CD4-positive, alpha-beta T cell treated with Interleukin-10 for 1 hour (primary cell): ENCODE data around the gene MYOT.
"Not testable (repeated sequence)": the region's sequence is repeated elsewhere in the genome, so short reads cannot be mapped to it uniquely, and the experiment has no call there.

ENCODE experiments used
- DNase-seq: peaks from one replicate; pipeline ENCODE4 v3.0.0-alpha.2; 2020

The MYOT gene, protein sequence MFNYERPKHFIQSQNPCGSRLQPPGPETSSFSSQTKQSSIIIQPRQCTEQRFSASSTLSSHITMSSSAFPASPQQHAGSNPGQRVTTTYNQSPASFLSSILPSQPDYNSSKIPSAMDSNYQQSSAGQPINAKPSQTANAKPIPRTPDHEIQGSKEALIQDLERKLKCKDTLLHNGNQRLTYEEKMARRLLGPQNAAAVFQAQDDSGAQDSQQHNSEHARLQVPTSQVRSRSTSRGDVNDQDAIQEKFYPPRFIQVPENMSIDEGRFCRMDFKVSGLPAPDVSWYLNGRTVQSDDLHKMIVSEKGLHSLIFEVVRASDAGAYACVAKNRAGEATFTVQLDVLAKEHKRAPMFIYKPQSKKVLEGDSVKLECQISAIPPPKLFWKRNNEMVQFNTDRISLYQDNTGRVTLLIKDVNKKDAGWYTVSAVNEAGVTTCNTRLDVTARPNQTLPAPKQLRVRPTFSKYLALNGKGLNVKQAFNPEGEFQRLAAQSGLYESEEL

DNA sequence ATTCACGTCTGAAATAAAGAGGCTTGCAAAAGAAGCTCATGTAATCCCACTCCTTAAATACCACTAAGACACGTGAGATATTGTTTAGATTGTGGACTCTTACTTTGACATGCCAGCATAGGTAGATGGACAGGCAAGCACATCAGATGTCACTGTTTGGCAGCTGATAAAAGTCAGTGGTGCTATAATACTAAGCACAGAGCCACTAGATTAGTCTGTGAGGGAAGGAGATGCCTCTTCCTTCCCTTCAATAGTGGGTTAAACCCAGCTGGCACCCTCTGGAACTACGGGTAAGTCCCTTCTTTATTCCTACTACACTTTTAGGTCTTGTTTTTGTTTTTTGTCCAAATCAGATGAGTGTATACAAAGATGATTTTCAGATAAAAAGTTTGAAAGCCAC, at the start of gene MYOT:
TSS of gene MYOT (plus strand) at position 197 of the 400 bp plus-strand sequence. CDS start 2,792 bp downstream, outside the sequence.
- DNase-seq = no peak

DNA sequence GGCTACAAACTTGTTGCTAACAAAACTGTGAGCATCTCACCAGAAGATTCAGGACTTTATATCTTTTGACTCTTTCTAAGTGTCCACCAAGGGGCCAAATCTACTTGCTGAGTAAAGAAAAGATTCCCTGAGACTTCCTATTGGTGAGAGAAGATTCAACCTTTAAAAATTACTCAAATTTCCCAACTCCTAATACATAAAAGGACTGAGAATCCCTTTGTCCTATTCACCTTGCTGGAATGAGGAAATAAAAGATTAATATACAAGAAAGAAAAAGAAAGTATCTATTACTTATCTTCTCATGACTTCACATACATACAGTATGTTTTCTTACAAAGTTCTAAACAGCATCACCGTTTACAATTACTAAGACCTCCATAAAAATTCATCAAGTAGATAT, 47.9 kb upstream of the MYOT start:
- DNase-seq = no peak

DNA sequence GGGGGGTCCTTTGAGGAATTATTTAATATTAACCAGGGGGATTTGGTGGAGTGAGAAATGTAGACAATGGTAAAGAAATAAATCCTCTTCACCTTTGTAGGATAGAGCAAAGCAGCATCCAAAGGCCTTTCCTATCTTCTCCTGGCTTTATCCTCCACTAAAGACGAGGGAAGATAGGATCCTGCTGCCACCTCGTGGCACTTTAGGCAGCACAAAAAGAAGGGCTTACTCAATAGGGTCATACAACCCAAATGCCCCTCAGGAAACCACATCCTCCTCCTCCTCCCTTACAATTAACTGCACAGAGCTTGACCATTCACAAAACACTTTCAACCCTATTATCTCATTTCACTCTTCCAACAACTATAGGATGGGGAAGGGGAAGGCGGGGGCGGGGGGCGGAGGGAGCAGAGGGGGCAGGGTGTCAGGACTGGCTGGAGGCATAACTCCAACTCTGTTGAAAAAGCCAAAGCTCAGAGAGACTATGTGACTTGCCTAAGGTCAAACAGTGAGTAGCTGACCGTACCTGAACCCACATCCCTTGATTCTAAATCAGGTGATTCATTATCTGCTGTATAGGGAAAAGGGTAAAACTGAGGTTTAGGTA, 45.4 kb upstream of the MYOT start:
- DNase-seq = no peak

DNA sequence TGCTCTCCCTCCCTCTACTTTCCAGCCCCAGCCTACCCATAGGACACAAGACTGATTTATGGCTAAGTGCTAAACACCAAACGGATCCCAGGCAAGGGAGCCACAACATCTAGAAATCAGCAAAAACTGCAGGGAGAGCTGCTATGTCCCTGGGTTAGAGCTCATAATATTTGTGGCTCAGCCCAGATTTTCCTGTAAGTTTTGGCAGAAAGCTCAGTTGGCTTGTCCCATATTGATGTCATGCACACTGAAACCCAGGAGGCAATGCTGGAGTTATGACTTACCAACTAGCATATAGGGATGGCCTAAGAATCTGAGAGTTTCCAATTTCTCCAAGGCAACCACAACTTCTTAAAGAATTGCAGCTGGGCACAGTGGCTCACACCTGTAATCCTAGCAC, 44.7 kb upstream of the MYOT start:
- DNase-seq = no peak

DNA sequence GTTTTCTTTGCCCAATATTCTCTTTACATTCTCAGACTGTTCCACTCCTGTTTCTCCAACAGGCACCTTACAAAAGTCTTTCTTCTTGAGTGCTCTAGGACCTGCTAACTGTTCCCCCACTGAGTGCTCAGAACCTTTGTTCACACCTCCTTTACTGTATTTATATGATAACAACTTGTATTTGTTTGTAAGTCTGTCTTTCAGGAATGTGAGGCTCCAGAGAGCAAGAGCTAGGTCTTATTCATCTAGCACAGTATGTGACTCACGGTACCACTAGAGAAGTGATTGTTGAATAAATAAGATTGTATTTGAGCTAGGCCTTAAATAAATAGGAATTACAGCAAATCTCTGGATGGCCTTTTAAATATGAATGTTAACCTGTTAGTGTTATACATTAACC, 42.5 kb upstream of the MYOT start:
- no peak for DNase-seq

DNA sequence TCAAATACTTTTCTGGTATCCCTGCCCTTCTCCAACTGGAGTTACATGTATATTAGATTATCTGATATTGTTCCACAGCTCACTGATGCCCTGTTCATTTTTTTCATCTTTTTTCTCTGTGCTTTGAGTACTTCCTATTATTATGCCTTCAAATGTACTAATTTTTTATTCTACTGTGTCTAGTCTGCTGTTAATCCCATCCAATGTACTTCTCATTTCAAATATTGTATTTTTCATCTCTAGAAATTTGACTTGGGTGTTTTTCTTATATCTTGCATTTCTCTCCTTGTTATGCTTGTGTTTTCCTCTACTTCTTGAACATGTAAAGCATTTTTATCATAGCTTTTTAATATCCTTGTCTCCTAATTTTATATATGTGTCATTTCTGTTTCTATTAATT, 41.6 kb upstream of the MYOT start:
- no peak for DNase-seq

DNA sequence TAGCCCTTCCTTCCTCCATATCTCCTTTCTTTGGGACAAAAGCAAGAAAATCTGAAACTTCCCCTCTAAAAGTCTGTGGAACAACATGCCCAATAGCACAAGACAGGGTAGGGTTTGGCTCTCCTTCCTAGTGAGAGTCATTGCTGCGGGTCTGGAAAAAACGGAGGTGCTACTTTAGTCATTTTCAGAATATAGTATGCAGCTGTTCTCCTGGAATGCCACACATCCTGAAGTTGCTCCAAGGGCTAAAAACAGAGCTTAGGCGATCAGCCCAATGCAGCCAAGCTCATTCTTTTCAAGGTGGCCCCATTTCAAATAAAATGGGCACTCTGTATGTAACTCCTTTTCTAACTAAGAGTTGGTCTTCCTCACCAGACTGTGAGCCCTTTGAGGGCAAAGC, 39.5 kb upstream of the MYOT start:
- DNase-seq = no peak

DNA sequence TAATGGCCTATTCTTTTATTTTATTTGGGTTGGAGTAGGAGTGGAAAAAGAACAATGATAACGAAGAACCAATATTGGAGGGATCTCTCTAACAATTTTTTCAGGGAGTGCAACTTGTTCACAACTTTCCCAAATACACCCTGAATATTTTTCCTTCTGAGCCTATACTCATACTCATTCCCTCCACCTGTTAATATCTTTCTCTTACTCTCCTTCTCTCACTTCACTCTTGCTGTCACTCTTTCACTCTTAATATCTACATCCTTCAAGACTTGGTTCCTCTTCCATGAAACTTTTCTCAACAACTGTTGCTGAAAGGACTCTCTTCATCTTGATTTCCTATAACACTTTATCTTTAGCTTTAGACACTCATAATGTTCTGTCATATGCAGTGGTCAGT, 39.0 kb upstream of the MYOT start:
- DNase-seq = no peak

DNA sequence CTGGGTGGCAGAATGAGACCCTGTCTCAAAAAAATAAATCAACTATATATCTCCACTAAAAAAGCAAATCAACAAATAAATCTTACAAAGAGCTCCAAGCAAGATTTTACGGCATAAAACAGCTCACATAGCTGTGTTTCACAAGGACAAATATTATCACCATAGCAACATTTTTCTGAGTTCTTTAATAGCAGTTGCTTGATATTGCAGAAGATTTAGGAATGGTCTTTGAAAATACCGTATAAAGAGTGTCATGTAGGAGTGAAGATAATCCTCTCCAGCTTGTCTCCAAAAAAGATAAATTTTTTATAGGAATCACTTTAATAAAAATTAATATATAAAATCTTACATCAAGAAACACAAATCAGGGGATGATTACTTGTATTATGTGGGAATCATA, 36.6 kb upstream of the MYOT start:
- DNase-seq = no peak

DNA sequence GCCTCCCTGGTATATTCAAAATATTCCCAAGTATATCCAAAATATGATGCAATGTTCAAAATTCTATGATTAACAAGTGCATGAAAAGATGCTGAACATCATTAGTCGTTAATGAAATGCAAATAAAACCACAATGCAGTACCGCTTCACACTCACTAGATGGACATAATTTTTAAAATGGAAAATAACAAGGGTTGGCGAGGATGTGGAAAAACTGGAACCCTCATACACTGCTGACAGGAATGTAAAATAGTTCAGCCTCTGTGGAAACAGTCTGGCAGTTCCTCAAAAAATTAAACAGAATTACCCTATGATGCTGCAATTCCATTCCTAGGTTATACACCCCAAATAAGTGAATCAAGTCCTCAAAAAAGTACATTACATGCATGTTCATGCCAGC, 36.1 kb upstream of the MYOT start:
- no peak for DNase-seq

DNA sequence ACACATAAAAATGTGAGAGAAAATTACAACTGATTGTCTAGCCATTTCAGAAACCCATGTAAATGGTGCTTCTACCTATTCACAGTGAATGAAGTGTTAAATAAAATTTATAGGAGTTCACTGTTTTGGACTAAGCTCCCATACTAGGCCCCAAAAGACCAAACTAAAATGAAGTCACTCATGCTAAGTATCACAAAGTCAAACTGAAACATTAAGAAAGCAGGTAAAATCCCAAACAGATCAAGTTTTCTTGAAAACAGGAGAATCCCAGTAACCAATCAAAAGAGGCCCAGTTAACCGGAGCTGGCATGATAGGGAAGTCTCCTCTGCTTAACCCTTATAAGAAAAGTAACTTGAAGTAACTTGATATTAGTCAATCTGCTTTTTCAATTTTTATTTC, 35.2 kb upstream of the MYOT start:
- DNase-seq = no peak

DNA sequence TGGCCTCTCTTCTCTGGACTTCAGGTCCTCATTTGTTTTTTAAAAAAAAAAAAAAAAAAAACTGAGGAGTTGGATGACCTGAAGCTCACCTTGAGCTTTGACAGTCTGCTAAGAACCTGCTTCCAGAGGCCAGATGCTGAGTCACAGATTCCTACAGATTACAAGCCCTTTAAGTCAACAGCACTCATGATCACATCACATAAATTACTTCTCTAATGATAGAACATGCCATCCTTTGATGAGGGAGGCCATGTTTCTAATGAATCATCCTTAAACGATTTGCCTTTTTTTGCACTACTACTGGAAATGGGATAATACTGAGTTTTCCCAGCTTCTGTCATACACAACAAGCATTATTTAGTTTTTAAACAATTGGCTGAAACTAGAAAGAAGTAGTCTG, 34.2 kb upstream of the MYOT start:
- no peak for DNase-seq

DNA sequence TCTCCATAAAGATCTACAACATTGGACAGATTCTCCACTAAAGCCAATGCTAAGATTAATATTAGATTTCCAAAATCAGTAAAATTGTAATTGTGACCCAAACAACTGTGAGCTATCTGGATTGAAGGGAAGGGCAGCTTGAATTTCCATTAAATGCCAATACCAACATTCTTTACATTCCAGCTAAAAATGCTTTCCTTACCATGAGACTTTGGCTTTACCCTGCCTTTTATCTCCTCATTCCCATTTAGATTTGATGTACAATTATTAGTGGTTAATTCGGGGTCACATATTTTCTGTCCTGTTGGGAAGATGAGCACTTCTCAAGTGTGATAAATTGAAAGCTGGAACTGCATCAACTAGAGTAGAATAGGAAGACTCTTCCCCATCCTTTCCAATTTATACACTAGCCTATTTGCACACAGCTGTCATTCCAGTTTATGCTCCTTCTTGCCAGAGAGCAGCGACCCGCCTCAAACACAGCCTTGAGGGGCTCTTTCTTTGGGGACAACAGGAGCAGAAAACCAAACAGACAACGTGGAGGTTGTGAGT, 33.1 kb upstream of the MYOT start:
- no peak for DNase-seq

DNA sequence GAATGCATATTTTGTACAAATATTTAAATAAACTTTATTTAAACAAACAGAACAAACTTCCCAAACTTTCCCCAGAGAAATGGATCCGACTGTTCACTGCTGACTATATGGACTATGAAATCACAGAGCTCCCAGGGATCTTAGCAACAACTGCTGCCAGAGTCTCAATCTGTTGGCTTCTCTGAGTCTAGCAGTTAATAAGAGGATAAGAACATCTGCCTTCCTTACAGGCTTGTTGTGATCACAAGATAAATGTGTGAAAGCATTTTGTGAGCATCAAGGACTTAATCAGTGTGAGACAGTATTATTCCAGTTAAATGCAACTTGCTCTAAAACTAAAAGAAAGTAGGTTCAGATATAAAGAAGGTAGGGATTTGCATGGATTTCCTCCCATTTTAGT, 31.4 kb upstream of the MYOT start:
- no peak for DNase-seq

DNA sequence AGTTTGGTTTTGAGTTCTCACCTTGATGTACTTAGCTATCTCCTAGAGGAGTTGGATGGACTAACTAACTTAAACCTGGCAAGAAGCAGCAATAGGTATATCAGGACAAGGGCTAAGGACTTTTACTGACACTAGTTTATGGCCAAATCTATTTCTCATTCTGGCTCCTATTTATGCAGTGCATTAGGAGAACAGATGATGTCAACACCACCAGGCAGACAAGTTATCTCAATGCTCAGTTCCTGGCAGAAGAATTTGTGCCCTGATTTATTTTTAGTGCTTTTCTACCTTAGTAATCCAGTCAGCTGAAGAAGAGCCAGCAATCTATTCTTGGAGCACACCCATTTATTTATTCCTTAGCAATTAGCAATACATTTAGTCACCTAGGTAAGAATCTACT, 30.7 kb upstream of the MYOT start:
- no peak for DNase-seq

DNA sequence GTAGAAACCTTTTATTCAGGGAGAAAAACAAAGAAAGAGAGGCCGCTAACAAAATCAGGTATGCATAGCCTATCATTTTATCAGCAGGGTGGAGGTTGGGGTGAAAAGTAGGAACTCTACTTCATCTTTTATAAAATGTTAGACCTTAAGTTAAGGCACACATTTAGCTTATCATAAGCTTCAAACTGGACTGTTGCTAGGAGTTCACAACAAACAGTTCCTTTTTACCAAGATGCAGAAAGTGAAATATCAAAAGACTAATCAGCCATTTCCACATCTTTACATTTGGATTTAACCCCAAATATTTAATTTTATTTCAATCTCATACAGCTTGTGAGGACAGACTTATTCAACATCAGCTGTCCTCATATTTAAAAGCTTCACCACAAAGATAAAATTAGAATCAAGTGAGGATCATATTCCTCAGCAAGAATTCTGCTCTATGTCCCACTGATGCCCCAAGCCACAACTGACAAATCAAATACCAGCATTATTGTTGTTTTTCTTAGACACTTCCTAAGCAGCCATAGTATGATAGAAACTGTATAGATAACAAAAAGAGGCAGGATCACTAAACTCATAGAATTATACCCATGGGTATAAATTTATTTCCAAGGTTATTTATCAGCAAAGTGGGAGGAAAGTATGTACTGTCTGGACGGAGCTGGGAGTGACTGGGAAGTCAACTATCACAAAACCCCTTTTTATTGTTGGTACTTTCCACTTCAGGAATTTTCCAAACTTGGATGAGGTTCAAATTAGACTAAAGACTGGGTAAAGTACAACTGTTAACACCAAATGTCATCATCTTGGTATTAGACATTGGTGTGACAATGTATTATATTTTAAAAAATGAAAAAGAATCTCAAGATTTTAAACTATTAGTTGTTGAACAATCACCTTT, 29.9 kb upstream of the MYOT start:
- no peak for DNase-seq

DNA sequence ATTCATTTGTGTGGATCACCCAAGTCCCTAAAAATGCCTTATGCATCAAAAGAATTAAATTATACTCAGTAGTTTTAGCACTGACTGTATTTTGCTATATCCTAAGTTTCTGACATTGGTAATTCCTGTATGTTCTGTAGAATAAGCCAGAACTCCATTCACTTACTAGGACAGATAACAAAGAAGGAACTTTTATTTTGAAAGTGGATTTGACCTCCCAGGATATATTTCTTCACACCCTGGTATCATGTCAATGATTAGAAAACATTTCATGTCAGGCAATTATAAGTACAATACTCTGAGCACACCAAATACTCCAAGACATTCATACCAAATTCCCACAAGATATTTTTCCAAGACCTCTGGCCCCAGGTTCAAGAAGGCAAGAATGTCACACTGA, 28.7 kb upstream of the MYOT start:
- no peak for DNase-seq

DNA sequence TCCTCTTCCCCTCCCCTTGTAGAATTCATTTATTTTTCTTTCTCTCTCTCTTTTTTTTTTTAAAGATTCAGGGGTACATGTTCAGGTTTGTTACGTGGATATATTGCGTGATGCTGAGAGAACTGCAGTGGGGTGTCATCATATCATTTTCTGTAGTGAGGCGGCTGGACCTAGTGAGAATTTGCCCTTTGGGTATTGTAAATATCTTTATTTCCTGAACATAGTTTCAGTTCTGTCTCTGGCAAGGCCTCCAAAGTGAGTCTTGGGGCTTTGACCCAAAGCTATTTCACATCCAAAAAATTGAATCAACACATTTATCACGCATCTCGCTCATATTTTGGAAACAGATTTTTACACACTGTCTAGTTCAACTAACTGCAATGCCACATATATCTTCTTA, 25.4 kb upstream of the MYOT start:
- DNase-seq = no peak

DNA sequence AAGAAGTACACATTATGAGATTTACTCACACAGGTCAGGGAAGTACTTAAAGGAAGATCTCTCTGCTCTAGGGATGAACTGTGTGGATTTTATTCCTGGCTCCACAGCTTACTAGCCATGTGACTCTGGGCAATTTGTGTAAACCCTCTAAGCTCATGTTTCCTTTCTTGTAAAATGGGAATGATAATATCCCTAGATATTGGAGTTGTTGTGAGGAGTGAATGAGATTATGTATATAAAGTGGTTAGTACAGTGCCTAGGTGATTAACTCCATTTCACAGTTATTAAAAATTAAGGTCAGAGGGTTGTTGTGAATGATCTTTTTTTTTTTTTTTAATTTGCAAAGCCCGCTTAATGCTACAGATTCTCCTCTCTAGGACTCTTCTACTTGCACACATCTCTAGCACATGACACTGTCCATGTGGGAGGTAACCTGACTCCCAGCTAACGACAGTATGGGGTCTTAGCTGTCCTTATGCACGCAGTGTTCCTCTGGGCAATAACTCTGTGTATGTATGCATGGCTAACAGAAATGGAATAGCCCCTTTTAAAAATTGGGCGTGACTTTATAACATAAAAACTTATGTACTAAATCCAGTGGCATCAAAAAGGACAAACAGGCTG, 23.9 kb upstream of the MYOT start:
- no peak for DNase-seq

DNA sequence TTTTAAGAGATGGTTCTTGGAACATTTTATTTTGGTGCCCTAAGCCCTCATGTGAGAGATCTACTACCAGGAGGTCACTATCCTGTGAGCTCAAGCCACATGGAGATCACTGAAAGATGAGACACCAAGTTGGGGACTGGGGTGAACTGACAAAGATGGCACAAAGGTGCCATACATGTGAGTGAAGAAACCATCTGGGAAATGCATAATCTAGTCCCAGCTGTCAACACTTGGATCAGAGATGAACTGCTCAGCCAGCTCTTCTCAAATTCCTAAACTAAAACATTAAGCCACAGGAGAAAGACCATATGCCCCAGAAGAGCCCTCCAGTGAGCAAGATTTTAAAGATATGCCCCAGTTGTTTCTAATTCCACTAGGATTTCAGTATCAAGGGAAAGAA, 22.2 kb upstream of the MYOT start:
- no peak for DNase-seq

DNA sequence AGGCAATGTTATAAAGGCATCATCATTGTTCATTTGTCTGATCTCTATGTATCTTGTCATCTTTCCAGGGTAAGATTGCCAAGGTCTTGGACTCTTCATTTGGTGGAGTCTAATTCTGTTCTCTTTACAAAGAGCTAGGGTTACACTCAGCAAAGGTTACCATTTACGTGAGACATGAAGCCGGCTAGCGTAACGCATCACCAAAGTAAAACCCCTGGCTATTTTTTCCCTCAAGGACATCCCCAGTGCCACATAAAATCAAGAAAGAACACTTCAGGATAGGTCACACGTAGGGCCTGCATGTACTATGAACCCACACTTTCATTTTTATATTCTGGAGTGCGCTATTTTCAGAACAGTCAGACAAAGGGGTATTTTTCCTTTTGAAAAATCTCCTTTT, 20.0 kb upstream of the MYOT start:
- no peak for DNase-seq

DNA sequence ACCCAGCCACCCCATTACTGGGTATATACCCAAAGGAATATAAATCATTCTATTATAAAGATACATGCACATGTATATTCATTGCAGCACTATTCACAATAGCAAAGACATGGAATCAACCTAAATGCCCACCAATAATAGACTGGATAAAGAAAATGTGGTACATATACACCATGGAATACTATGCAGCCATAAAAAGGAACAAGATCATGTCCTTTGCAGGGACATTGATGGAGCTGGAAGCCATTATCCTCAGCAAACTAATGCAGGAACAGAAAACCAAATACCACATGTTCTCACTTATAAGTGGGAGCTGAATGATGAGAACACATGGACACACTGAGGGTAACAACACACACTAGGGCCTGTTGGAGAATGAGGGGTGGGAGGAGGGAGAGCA, 14.5 kb upstream of the MYOT start:
- not testable (repeated sequence) for DNase-seq

DNA sequence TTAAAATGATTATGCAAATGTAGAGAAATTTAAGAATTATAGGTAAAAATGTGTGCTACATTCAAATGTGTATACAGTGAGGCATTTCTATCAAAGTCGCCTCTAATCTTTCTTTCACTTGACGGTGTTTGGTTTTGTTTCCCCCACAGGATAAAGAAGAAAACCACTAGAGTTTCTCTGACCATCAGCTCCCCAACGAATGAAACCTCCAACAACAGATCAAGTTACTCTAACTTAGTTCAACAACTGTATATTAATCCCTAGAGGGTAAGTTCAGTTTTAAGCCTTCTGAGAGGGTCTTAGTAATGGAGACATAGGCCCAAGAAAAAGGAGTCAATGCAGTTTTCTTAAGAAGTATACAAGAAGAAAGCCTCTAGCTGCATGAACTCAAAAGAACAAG, 11.5 kb upstream of the MYOT start:
- DNase-seq = no peak
